ENCODE measurements around the gene PHF2. TPM values are rescaled to one million over a fixed set of nuclear protein-coding genes. Genes with fewer than 3 reads are reported as not detected.

Gene PHF2
- total RNA-seq, 1 experiment from 2014 or later = 11.6 TPM

DNA sequence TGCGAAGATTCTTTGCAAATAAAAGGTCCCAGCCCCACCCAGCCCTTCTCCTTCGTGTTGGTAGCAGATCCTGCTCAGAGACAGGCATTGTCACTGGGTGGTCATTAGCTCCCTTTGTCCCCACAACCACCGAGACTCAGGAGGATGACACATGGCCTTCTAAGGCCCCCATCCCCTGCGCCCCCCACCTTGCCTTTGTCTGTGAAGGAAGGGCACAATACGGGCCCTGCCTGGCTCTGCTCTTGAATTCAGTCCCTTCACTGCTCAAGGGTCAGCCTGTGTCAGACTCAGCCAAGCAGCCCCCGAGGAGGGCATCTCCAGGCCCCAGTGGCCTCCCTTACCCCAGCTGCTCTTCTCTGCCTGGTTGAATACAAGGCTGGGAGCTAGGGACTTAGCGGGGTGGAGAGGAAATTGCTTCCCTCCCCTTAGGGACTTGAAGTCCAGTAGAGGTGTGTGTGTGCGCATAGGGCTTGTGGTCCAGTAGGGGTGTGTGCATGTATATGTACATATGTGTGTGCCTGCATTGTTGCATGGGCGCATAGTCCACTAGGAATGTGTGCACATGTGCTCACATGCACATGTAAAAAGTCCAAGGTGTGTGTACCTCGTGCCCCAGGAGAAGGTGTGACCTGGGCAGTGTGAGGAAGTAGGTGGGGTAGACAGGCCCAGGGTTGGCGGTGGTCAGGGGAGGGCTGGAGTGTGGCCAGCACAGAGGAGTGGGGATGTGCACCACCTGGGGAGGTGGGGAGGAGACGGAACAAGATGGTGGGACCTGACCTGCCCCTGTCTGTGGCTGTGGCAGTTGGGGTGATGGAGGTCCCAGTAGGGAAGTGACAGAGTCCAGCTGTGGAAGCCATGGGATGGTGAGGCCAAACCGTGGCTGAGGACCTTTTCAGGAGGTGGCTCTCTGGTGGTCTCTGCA is 59.1 kb downstream of the PHF2 start (continued):
- TF ChIP-seq ZNF425 (CRISPR knock-in tag; conservative IDR thresholded peaks at IDR 0.05) = no peak

DNA sequence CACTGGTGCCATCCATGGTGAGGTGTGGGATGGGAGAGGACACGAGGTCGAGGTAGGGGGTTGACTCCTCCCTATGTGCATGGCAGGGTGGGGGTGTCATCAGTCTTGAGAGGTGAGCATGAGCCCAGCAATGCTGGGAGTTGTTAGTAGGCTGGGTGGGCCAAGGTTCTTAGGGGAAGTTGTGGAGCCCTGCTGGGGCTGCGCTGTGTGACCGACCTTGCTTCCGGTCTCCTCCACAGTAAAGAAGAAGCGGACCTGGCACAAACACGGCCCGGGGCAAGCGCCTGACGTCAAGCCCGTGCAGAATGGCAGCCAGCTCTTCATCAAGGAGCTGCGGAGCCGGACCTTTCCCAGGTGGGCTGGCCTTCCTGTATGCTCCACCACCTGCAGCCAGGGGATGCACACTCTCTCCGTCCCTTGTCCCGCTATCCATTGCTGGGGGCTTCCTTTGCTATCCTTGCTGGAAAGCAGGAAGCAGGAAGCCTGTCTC is 59.8 kb downstream of the PHF2 start:
- H3K4me3 Mint-ChIP-seq = no peak overlapping the region
- ATAC-seq (no peak), DNase-seq (ENCODE audit: low spot score) (no peak)
- TF ChIP-seq TEAD4 (CRISPR knock-in tag; IDR thresholded peaks at IDR 0.05) = no peak
- TF ChIP-seq ZNF425 (CRISPR knock-in tag; conservative IDR thresholded peaks at IDR 0.05) = no peak
- TF ChIP-seq, protein P1, sequence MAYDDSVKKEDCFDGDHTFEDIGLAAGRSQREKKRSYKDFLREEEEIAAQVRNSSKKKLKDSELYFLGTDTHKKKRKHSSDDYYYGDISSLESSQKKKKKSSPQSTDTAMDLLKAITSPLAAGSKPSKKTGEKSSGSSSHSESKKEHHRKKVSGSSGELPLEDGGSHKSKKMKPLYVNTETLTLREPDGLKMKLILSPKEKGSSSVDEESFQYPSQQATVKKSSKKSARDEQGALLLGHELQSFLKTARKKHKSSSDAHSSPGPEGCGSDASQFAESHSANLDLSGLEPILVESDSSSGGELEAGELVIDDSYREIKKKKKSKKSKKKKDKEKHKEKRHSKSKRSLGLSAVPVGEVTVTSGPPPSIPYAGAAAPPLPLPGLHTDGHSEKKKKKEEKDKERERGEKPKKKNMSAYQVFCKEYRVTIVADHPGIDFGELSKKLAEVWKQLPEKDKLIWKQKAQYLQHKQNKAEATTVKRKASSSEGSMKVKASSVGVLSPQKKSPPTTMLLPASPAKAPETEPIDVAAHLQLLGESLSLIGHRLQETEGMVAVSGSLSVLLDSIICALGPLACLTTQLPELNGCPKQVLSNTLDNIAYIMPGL (CRISPR knock-in tag; IDR thresholded peaks at IDR 0.05) = no peak
- TF ChIP-seq ERG (CRISPR knock-in tag; IDR thresholded peaks at IDR 0.05) = no peak
- TF ChIP-seq TP53 (CRISPR knock-in tag; IDR thresholded peaks at IDR 0.05) = no peak
- no peak for TF ChIP-seq ZNF281 (CRISPR knock-in tag; IDR thresholded peaks at IDR 0.05)
- TF ChIP-seq, protein P2, sequence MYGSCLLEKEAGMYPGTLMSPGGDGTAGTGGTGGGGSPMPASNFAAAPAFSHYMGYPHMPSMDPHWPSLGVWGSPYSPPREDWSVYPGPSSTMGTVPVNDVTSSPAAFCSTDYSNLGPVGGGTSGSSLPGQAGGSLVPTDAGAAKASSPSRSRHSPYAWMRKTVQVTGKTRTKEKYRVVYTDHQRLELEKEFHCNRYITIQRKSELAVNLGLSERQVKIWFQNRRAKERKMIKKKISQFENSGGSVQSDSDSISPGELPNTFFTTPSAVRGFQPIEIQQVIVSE (CRISPR knock-in tag; IDR thresholded peaks at IDR 0.05; ENCODE audit: borderline replicate concordance) = no peak
- TF ChIP-seq SOX15 (CRISPR knock-in tag; IDR thresholded peaks at IDR 0.05) = no peak
- no peak for TF ChIP-seq ZNF532 (CRISPR knock-in tag; IDR thresholded peaks at IDR 0.05; ENCODE audit: borderline replicate concordance)
- TF ChIP-seq ZNF138 (CRISPR knock-in tag; conservative IDR thresholded peaks at IDR 0.05) = no peak
- no peak for TF ChIP-seq NR3C1 (CRISPR knock-in tag; conservative IDR thresholded peaks at IDR 0.05; ENCODE audit: low read depth)
- no peak for TF ChIP-seq JAZF1 (CRISPR knock-in tag; IDR thresholded peaks at IDR 0.05)
- POLR2A ChIA-PET = no interaction called here
- H3K27ac Mint-ChIP-seq = no peak overlapping the region
- peaks cover 29% of the 10 kb centered on the region for H3K36me3 Mint-ChIP-seq
- H3K4me1 Mint-ChIP-seq = no peaks in the 10 kb centered on the region
- peaks cover 15% of the 10 kb centered on the region for H3K9me3 Mint-ChIP-seq
- no peaks in the 10 kb centered on the region; the same call in 1 of the 2 replicates for H3K27me3 Mint-ChIP-seq (ENCODE audit: low read depth)
- CTCF ChIA-PET = no interaction called here
